Islet of Langerhans (tissue), 1 donor: ENCODE measurements around the gene NDP.

ENCODE experiments used
- FAIRE-seq: peaks from one replicate; lab custom pipeline; 2011; peaks lifted over from hg19 to GRCh38; lab: Jason Lieb, UNC

NDP gene

GRCh38 chrX:43973249-43974099 lies at the start of gene NDP:
NDP (minus strand) TSS chrX:43973390; CDS start chrX:43958645, 14,745 bp downstream.
- no peak for FAIRE-seq

- FAIRE-seq = no peak
These were observed 49.8 kb upstream of the NDP start for GRCh38 chrX:44022964-44023363.

- no peak for FAIRE-seq
These were observed 47.5 kb upstream of the NDP start for GRCh38 chrX:44020693-44021092.

GRCh38 chrX:44019911-44020310 lies 46.7 kb upstream of the NDP start:
- no peak for FAIRE-seq

- FAIRE-seq = no peak
These were observed 44.5 kb upstream of the NDP start for GRCh38 chrX:44017676-44018075.

GRCh38 chrX:44016906-44017305 lies 43.7 kb upstream of the NDP start:
- no peak for FAIRE-seq

GRCh38 chrX:44012484-44013096 lies 39.4 kb upstream of the NDP start:
- FAIRE-seq = no peak

GRCh38 chrX:44011506-44011905 lies 38.3 kb upstream of the NDP start:
- no peak for FAIRE-seq

- no peak for FAIRE-seq
These were observed 37.4 kb upstream of the NDP start for GRCh38 chrX:44010626-44011025.

GRCh38 chrX:44006081-44006480 lies 32.9 kb upstream of the NDP start:
- no peak for FAIRE-seq

- no peak for FAIRE-seq
These were observed 30.8 kb upstream of the NDP start for GRCh38 chrX:44003975-44004374.

- FAIRE-seq = no peak
These were observed 29.4 kb upstream of the NDP start for GRCh38 chrX:44002567-44002966.

GRCh38 chrX:43998374-43998773 lies 25.2 kb upstream of the NDP start:
- FAIRE-seq = no peak

- FAIRE-seq = no peak
These were observed 23.3 kb upstream of the NDP start for GRCh38 chrX:43996491-43996890.

GRCh38 chrX:43986083-43986482 lies 12.9 kb upstream of the NDP start:
- no peak for FAIRE-seq

- FAIRE-seq = no peak
These were observed 12.3 kb upstream of the NDP start for GRCh38 chrX:43985511-43985910.

- FAIRE-seq = no peak
These were observed 5.0 kb upstream of the NDP start for GRCh38 chrX:43978226-43978625.

GRCh38 chrX:43976205-43976604 lies 3.0 kb upstream of the NDP start:
- FAIRE-seq = no peak

- no peak for FAIRE-seq
These were observed 2.6 kb upstream of the NDP start for GRCh38 chrX:43975796-43976195.

- FAIRE-seq = no peak
These were observed 1.7 kb upstream of the NDP start for GRCh38 chrX:43974741-43975465.

GRCh38 chrX:43974100-43974475 lies 898 bp upstream of the NDP start:
- no peak for FAIRE-seq

- no peak for FAIRE-seq
These were observed 926 bp downstream of the NDP start for GRCh38 chrX:43971966-43972961.
